HepG2 (cell line): ENCODE measurements around the gene HCRT. TPM values are rescaled to one million over a fixed set of nuclear protein-coding genes. Genes with fewer than 3 reads are reported as not detected.
A peak's percentile ranks its signal among the peaks of the same experiment; 100 is the strongest.

Experiments used
- BCLAF1 ChIP-seq: fragments of 450-650 bp; IDR thresholded peaks from 2 replicates; pipeline ENCODE4 v1.6.1; 2017; ENCODE audit warnings: mild to moderate bottlenecking
- CBX1 ChIP-seq: IDR thresholded peaks from one replicate; pipeline ENCODE4 v1.6.1; 2016; ENCODE audit warnings: antibody characterized with exemption, low read depth
- CHCHD3 ChIP-seq: sonication (generic); formaldehyde crosslinking; IDR thresholded peaks from 2 replicates; pipeline ENCODE4 v1.8.0; 2022; ENCODE audit warnings: mild to moderate bottlenecking, missing genetic modification reagents, moderate library complexity
- ELF4 ChIP-seq: sonication (generic); formaldehyde crosslinking; IDR thresholded peaks from 2 replicates; pipeline ENCODE4 v1.5.0; 2020; ENCODE audit warnings: missing genetic modification reagents, mild to moderate bottlenecking, moderate library complexity, borderline replicate concordance
- NCOA5 ChIP-seq: sonication (generic); formaldehyde crosslinking; IDR thresholded peaks from 2 replicates; pipeline ENCODE4 v1.4.0; 2020; ENCODE audit warnings: missing genetic modification reagents
- RFX1 ChIP-seq: fragments of 450-650 bp; IDR thresholded peaks from 2 replicates; pipeline ENCODE4 v1.6.1; 2017
- SMAD3 ChIP-seq: sonication (generic); formaldehyde crosslinking; IDR thresholded peaks from 2 replicates; pipeline ENCODE4 v1.4.0; 2020; ENCODE audit warnings: missing genetic modification reagents
- SNRNP70 ChIP-seq: fragments of 200-400 bp; formaldehyde crosslinking; IDR thresholded peaks from 2 replicates; pipeline ENCODE4 v1.6.1; 2017; ENCODE audit warnings: mild to moderate bottlenecking, low read depth, low read length, moderate library complexity
- TAF1 ChIP-seq: sonication (generic); formaldehyde crosslinking; IDR thresholded peaks from 2 replicates; pipeline ENCODE4 v1.4.0; 2020; ENCODE audit warnings: missing genetic modification reagents
- TCF7L2 ChIP-seq: IDR thresholded peaks from 2 replicates; pipeline ENCODE4 v1.6.1; 2011; ENCODE audit warnings: mild to moderate bottlenecking, low read depth, low read length, moderate library complexity
- ZFP36 ChIP-seq: fragments of 150-350 bp; IDR thresholded peaks from 2 replicates; pipeline ENCODE4 v1.6.1; 2018; ENCODE audit warnings: borderline replicate concordance, low read length, low read depth; ENCODE audit not compliant: partially characterized antibody
- ZKSCAN5 ChIP-seq: sonication (generic); formaldehyde crosslinking; IDR thresholded peaks from 2 replicates; pipeline ENCODE4 v1.5.1; 2020; ENCODE audit warnings: mild to moderate bottlenecking, missing genetic modification reagents
- ZNF136 ChIP-seq: sonication (generic); formaldehyde crosslinking; IDR thresholded peaks from 2 replicates; pipeline ENCODE4 v1.8.1; 2022; ENCODE audit warnings: low read depth, mild to moderate bottlenecking, moderate library complexity, missing genetic modification reagents
- ZNF407 ChIP-seq: sonication (generic); formaldehyde crosslinking; IDR thresholded peaks from one replicate; pipeline ENCODE4 v1.5.1; 2020; ENCODE audit warnings: mild to moderate bottlenecking, missing genetic modification reagents; ENCODE audit errors: not compliant biosample characterization
- ZNF44 ChIP-seq: sonication (generic); formaldehyde crosslinking; IDR thresholded peaks from 2 replicates; pipeline ENCODE4 v1.5.1; 2020; ENCODE audit warnings: mild to moderate bottlenecking, missing genetic modification reagents
- ZNF549 ChIP-seq: sonication (generic); formaldehyde crosslinking; IDR thresholded peaks from 2 replicates; pipeline ENCODE4 v1.5.0; 2020; ENCODE audit warnings: missing genetic modification reagents
- ZNF607 ChIP-seq: sonication (generic); formaldehyde crosslinking; IDR thresholded peaks from 2 replicates; pipeline ENCODE4 v1.5.1; 2020; ENCODE audit warnings: missing genetic modification reagents, mild to moderate bottlenecking, borderline replicate concordance
- polyA plus RNA-seq, 8 experiments: library from polyadenylated mRNA; depleted of rRNA in 3 of 8; stranded (reverse) in 7 of 8; unstranded in 1 of 8; fragments of >200 nt; fragmentation: Illumina TruSeq in 4 of 8; extraction: Trizol in 4 of 8; gene quantifications; 2 replicates each; pipeline versions ENCODE4 v1.2.1 to v1.2.3, GENCODE V29; 2011 to 2016; ENCODE audit warnings: low read depth in 4 of 8, missing spikeins in 1 of 8, mixed read lengths in 1 of 8; ENCODE audit not compliant: insufficient read depth in 1 of 8
- total RNA-seq, 5 experiments: library from RNA; depleted of rRNA; stranded (reverse); fragments of >200 nt; fragmentation: Illumina TruSeq; extraction: Trizol; gene quantifications; 2 replicates each; pipeline ENCODE4 v1.2.3, GENCODE V29; 2016; ENCODE audit warnings: low read depth in 1 of 5
- TF ChIP-seq, protein P1 (sequence below), 2 experiments: sonication (generic) in 1 of 2; formaldehyde crosslinking in 1 of 2; IDR thresholded peaks; 2 replicates each; pipeline versions ENCODE4 v1.4.0 to v1.6.1; 2018 to 2020; ENCODE audit warnings: missing genetic modification reagents in 2 of 2, borderline replicate concordance in 1 of 2, low read depth in 1 of 2, mild to moderate bottlenecking in 1 of 2, missing biosample characterization in 1 of 2

The HCRT gene
- total and polyA plus RNA-seq, 2 of the 13 experiments (the other 11 are each of a cell fraction or from before 2014, with no cell fraction given), result not detected

- TF ChIP-seq ZNF407 (CRISPR knock-in tag) (peak; percentile 31), NCOA5 (CRISPR knock-in tag) (no peak), CHCHD3 (CRISPR knock-in tag) (peak; percentile 93; the same call in 1 of the 2 replicates), TAF1 (peak; percentile 47; the same call in 1 of the 2 replicates), ZKSCAN5 (CRISPR knock-in tag) (peak; percentile 72), BCLAF1 (no peak), ZNF136 (CRISPR knock-in tag) (no peak), ZNF44 (peak; percentile 62; the same call in 1 of the 2 replicates), ELF4 (CRISPR knock-in tag) (peak; percentile 65; the same call in 1 of the 2 replicates), ZFP36 (no peak), ZNF607 (peak; percentile 84), SMAD3 (peak; percentile 96), RFX1 (peak; percentile 44; the same call in 1 of the 2 replicates), SNRNP70 (no peak), CBX1 (no peak), ZNF549 (peak; percentile 66; the same call in 1 of the 2 replicates), TCF7L2 (no peak)
- TF ChIP-seq, protein P1, sequence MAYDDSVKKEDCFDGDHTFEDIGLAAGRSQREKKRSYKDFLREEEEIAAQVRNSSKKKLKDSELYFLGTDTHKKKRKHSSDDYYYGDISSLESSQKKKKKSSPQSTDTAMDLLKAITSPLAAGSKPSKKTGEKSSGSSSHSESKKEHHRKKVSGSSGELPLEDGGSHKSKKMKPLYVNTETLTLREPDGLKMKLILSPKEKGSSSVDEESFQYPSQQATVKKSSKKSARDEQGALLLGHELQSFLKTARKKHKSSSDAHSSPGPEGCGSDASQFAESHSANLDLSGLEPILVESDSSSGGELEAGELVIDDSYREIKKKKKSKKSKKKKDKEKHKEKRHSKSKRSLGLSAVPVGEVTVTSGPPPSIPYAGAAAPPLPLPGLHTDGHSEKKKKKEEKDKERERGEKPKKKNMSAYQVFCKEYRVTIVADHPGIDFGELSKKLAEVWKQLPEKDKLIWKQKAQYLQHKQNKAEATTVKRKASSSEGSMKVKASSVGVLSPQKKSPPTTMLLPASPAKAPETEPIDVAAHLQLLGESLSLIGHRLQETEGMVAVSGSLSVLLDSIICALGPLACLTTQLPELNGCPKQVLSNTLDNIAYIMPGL (CRISPR knock-in tag; IDR thresholded peaks at IDR 0.05; ENCODE audit: borderline replicate concordance in 1 of 2, low read depth in 1 of 2), result peak in 1 of 2 experiments; percentile 64; a peak in 1 of 4 replicates
Measured at GRCh38 chr17:42179911-42180410, 5.3 kb downstream of the HCRT start (continued).
